ENCODE results near the gene WDR7.

Gene WDR7

DNA sequence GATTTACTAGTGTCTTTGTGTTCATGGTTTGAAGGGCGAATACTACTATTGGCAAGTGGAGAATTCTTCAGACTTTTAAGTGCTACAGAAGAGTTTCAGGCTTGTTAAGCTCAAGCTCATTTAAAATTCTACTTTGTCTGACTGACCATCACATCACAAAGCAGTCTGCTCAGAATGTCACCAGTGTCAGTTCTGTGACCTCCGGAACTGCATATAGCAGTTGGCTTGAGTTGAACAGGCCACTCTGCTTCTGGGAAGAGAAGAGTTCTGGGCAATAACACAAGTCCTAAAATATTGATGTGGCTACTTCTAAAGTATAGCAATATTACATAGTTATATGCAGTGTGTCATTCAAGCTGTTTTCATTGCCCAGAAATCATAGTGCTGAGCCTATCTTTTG lies 250.8 kb downstream of the WDR7 start:
- Histone ChIP-seq H3K36me3 (no peaks in the 10 kb centered on the region), H3K4me2 (no peak overlapping the region), H3K4me3 (no peak overlapping the region), H3K9me3 (replicated peaks in 1 of 11) (no peaks in the 10 kb centered on the region), H4K20me1 (no peaks in the 10 kb centered on the region; a peak in 1 of 22 replicates), H3K27me3 (no peaks in the 10 kb centered on the region), H3K9ac (no peak overlapping the region), H3K27ac (no peak overlapping the region), H3K4me1 (no peaks in the 10 kb centered on the region)
- TF ChIP-seq Cebpa-rat (IDR thresholded peaks at IDR 0.05) = no peak

DNA sequence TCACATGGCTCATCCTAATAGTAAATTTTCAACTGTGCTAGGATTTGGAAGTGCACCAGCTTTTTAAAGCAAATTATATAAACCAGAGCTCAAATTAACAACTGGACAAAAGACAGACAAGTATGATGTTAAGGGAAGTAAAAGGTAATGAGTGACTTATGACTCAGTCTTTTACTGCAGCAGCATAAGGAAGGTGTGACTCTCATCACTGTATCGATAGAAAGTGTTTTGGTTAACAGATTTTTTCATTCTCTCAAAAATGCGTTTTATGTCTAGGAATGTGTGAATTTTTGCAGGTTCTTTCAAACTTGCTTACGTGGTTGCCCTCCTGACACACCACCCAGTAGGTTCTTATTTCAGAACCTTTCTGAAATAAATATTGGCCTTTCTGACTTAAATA lies 251.5 kb downstream of the WDR7 start:
- Histone ChIP-seq H4K20me1 (no peaks in the 10 kb centered on the region; a peak in 1 of 22 replicates), H3K4me3 (no peak overlapping the region), H3K27me3 (no peaks in the 10 kb centered on the region), H3K27ac (no peak overlapping the region), H3K4me1 (no peaks in the 10 kb centered on the region), H3K4me2 (no peak overlapping the region), H3K9ac (no peak overlapping the region), H3K9me3 (replicated peaks in 1 of 11) (no peaks in the 10 kb centered on the region), H3K36me3 (no peaks in the 10 kb centered on the region)
- TF ChIP-seq Cebpa-rat (IDR thresholded peaks at IDR 0.05) = no peak

DNA sequence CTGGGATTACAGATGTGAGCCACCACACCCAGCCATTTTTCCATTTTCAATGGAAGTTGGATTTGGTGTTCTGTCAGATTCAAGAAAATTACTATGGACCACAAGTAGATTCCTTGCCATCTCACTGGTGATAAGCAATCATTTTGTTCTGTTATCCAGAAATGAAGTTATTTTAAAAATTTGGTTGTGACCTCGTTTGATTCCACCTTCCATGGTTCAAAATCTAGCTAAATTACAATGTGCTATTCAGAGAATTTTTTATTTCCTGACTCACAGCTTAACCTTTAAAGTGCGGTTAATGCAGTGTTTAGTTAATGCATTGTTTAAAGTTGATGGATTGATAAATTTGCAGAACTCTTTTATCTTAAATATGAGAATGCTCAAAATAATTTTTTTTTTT lies 252.5 kb downstream of the WDR7 start:
- no peaks in the 10 kb centered on the region for H3K9me3 ChIP-seq (replicated peaks in 1 of 11)
- peaks cover 0 to 1% (median 0%) of the 10 kb centered on the region in 11 experiments; a peak in 2 of 22 replicates for H4K20me1 ChIP-seq
- H3K9ac ChIP-seq = no peak overlapping the region
- H3K36me3 ChIP-seq = no peaks in the 10 kb centered on the region
- no peak for TF ChIP-seq Cebpa-rat (IDR thresholded peaks at IDR 0.05)
- H3K4me2 ChIP-seq = no peak overlapping the region
- no peak overlapping the region for H3K4me3 ChIP-seq
- H3K27ac ChIP-seq = no peak overlapping the region
- H3K4me1 ChIP-seq = no peaks in the 10 kb centered on the region
- no peaks in the 10 kb centered on the region for H3K27me3 ChIP-seq

DNA sequence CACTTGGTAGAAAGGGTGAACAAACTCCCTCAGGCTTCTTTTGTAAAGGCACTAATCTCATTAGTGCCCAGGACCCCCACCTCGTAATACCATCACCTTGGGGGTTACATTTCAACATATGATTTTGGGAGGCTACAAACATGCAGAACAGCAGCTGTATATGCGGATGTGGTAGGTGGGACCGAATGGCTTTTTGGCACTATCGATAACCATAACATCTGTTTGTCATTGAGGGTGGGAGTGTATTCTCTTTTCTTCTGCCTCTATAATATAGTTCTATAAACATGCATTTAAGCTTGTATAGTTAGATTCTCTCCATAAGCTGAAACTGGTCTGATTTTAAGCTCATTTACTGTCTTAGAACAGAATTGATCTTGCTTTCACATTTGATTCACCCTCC lies 256.6 kb downstream of the WDR7 start:
- H4K20me1 ChIP-seq = peaks cover 0 to 4% (median 0%) of the 10 kb centered on the region in 11 experiments; a peak in 1 of 22 replicates
- H3K4me3 ChIP-seq = no peak overlapping the region
- no peak overlapping the region for H3K27ac ChIP-seq
- H3K9ac ChIP-seq = no peak overlapping the region
- no peak overlapping the region for H3K4me2 ChIP-seq
- H3K27me3 ChIP-seq = no peaks in the 10 kb centered on the region
- TF ChIP-seq Cebpa-rat (IDR thresholded peaks at IDR 0.05) = no peak
- H3K4me1 ChIP-seq = no peaks in the 10 kb centered on the region
- 0 out of 22 replicates have a peak, but pooled peaks cover 0 to 4% (median 0%) of the 10 kb centered on the region in 11 experiments for H3K36me3 ChIP-seq
- no peaks in the 10 kb centered on the region for H3K9me3 ChIP-seq (replicated peaks in 1 of 11)

DNA sequence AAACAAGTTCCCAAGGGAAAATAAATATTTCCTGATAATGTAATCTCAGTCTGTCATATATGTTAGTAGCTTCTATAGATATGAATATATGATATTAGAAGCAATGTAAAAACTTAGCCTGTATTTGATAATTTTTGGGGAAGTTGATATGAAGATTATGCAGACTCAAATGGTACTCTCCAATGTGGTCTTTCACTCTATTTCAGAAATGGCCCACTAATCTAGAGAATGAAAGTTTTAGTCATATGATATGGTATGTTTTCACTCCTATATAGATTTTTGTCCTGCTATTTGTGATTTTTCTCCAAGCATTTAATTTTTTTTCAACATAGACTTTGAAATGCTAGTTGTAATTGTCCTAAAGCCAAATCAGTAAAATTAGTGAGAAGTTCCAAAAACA lies 259.1 kb downstream of the WDR7 start:
- Histone ChIP-seq H3K36me3 (0 out of 22 replicates have a peak, but pooled peaks cover 0 to 4% (median 0%) of the 10 kb centered on the region in 11 experiments), H3K27ac (no peak overlapping the region), H3K9me3 (replicated peaks in 1 of 11) (no peaks in the 10 kb centered on the region), H3K4me1 (no peaks in the 10 kb centered on the region), H3K4me2 (no peak overlapping the region), H3K9ac (no peak overlapping the region), H3K27me3 (no peaks in the 10 kb centered on the region), H3K4me3 (no peak overlapping the region), H4K20me1 (peaks cover 0 to 4% (median 0%) of the 10 kb centered on the region in 11 experiments; a peak in 1 of 22 replicates)
- TF ChIP-seq Cebpa-rat (IDR thresholded peaks at IDR 0.05) = no peak

DNA sequence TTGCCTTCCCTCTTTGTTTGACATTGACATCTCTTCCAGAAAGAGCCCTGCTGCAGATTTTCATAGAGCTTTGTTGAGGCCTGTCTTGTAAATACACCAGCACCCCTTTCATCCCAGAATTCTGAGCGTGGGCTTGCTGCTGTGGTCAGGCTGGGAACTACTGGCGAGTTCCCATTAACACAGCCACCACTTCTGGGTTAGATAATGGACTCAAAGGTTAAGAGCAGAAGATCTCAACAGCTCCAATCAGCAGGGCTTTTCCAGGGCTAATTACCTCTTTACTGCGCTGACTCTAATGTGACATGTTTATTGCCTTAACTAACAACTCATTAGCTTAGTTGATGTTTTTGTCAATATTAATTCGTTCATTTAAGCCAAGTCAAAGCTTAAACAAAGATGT lies 259.8 kb downstream of the WDR7 start:
- Histone ChIP-seq H3K27me3 (no peaks in the 10 kb centered on the region), H3K9ac (no peak overlapping the region), H3K4me2 (no peak overlapping the region), H4K20me1 (peaks cover 0 to 4% (median 0%) of the 10 kb centered on the region in 11 experiments; a peak in 1 of 22 replicates), H3K36me3 (0 out of 22 replicates have a peak, but pooled peaks cover 0 to 4% (median 0%) of the 10 kb centered on the region in 11 experiments), H3K9me3 (replicated peaks in 1 of 11) (no peaks in the 10 kb centered on the region), H3K4me1 (no peaks in the 10 kb centered on the region), H3K27ac (no peak overlapping the region), H3K4me3 (no peak overlapping the region)
- TF ChIP-seq Cebpa-rat (IDR thresholded peaks at IDR 0.05) = no peak

DNA sequence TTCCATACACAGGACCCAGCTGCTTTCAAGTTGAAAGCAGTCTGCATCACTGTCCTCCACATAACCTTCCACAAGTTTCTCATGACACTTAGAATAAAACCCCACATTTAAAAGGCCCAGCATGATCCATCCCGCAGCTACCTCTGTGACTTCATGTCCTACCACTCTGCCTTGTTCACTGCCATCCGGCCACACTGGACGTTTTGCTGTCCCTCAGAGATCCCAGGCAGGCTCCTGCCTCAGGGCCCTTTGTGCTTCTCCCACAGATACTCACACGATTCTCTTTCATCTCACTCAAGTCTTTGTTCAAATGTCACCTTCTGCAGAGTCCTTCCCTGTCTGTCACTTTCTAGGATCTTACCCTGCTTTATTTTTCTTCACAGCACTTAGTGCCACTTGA lies 262.8 kb downstream of the WDR7 start:
- no peak for TF ChIP-seq Cebpa-rat (IDR thresholded peaks at IDR 0.05)
- no peak overlapping the region for H3K27ac ChIP-seq

DNA sequence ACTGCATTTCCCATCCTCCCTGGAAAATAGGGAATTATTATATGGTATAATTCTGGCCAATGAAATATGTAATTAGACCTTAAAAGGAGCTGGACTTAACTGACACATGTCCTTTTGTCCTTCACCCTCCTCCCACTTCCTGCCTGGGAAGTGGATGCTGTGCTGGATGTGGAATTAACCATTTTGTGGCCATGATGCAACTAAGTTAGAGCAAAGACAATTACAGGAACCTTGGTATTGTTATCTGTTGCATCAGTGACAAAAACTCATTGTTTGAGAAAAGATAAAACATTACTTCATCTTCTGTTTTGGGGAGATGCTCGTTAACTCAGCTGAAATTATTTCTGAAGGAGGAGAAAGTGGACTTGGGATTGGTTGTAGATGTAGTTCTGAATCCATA lies 268.0 kb downstream of the WDR7 start:
- Histone ChIP-seq H3K4me1 (no peaks in the 10 kb centered on the region), H3K9me3 (replicated peaks in 1 of 11) (no peaks in the 10 kb centered on the region), H3K27ac (no peak overlapping the region), H3K9ac (no peak overlapping the region), H3K4me2 (no peak overlapping the region), H3K27me3 (no peaks in the 10 kb centered on the region), H3K4me3 (no peak overlapping the region), H3K36me3 (peaks cover 0 to 5% (median 0%) of the 10 kb centered on the region in 11 experiments; a peak in 1 of 22 replicates), H4K20me1 (no peaks in the 10 kb centered on the region; a peak in 1 of 22 replicates)
- TF ChIP-seq Cebpa-rat (IDR thresholded peaks at IDR 0.05) = no peak

More for the DNA sequence above, 262.8 kb downstream of the WDR7 start:
- H3K4me2 ChIP-seq = no peak overlapping the region
- no peak overlapping the region for H3K9ac ChIP-seq
- H3K36me3 ChIP-seq = 0 out of 22 replicates have a peak, but pooled peaks cover 0 to 4% (median 0%) of the 10 kb centered on the region in 11 experiments
- no peaks in the 10 kb centered on the region for H3K4me1 ChIP-seq
- peaks cover 0 to under 1% (median 0%) of the 10 kb centered on the region in 11 experiments; a peak in 1 of 22 replicates for H4K20me1 ChIP-seq
- no peaks in the 10 kb centered on the region for H3K27me3 ChIP-seq
- H3K4me3 ChIP-seq = no peak overlapping the region
- H3K9me3 ChIP-seq (replicated peaks in 1 of 11) = no peaks in the 10 kb centered on the region

DNA sequence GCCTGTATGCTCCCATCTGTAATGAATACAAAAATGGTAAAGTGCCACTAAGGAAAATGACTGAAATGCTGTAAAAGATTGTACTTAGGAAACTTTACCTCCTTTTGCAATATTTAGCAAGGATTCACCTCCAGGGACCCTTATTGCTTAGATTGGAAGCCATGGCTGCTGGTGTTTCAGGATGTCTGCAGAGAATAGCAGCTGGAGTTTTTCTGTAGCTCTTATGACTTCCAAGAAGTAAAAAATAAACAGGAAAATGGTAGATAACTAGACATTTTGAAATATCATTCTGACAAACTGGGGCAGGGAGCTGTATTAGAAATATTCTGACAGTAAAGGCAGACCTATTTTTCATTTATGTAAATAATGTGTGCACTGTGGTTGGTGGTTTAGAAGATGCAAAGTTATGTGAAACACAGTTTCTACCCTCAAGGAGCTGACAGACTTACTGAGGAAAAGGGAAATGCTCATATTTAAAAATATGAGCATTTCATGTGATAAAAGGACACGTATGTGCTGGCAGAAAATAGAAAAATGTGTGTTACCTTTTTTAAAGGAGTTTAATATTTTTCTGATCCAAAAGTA lies 270.8 kb downstream of the WDR7 start:
- no peak for TF ChIP-seq Cebpa-rat (IDR thresholded peaks at IDR 0.05)
- Histone ChIP-seq H4K20me1 (no peaks in the 10 kb centered on the region; a peak in 1 of 22 replicates), H3K4me2 (no peak overlapping the region), H3K9me3 (replicated peaks in 1 of 11) (no peaks in the 10 kb centered on the region), H3K9ac (no peak overlapping the region), H3K27me3 (no peaks in the 10 kb centered on the region), H3K36me3 (peaks cover 0 to 14% (median 0%) of the 10 kb centered on the region in 11 experiments; a peak in 2 of 22 replicates), H3K4me1 (no peaks in the 10 kb centered on the region), H3K4me3 (no peak overlapping the region), H3K27ac (no peak overlapping the region)

DNA sequence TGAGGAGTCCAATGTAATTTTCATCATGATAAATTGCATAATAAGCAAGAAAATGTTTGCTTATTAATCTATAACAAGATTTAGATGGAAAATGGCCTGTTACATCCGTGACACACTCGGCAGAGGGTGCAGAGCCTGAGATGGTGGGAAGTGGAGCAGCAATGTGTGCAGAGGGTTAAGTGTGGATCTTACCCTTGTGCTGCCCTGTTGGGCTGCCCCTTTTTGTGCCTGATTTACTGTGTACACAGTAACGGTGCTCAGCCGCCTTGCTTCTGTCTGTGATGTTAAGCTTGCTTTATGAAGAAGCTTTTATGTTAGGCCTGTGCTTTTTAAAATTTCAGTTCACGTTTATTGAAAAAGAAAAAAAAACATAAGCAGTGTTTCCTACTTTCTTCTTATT lies 275.6 kb downstream of the WDR7 start:
- H3K36me3 ChIP-seq = peaks cover 0 to 20% (median 0%) of the 10 kb centered on the region in 11 experiments; a peak in 4 of 22 replicates
- H3K4me1 ChIP-seq = no peaks in the 10 kb centered on the region
- no peaks in the 10 kb centered on the region; a peak in 1 of 22 replicates for H4K20me1 ChIP-seq
- no peaks in the 10 kb centered on the region for H3K9me3 ChIP-seq (replicated peaks in 1 of 11)
- H3K4me2 ChIP-seq = no peak overlapping the region
- TF ChIP-seq Cebpa-rat (IDR thresholded peaks at IDR 0.05) = no peak
- H3K27me3 ChIP-seq = no peaks in the 10 kb centered on the region
- H3K4me3 ChIP-seq = no peak overlapping the region
- H3K9ac ChIP-seq = no peak overlapping the region
- no peak overlapping the region for H3K27ac ChIP-seq

Data from BLaER1 treated with 17β-estradiol and CSF1 and Interleukin-3, amounts not matched to agents 10 nM and 100 nM (cell line).